GM20000 (cell line): Measurements from ENCODE around the gene CXCR5.

Source experiments
- DNase-seq: peaks from one replicate; pipeline ENCODE4 v3.0.0; 2012; ENCODE audit warnings: low spot score
- TF ChIP-seq, protein P1 (sequence below): IDR thresholded peaks from 2 replicates; pipeline ENCODE4 v1.5.1; 2012; ENCODE audit warnings: mild to moderate bottlenecking, control low read depth; ENCODE audit errors: extremely low read depth, missing control alignments

Gene CXCR5

DNA sequence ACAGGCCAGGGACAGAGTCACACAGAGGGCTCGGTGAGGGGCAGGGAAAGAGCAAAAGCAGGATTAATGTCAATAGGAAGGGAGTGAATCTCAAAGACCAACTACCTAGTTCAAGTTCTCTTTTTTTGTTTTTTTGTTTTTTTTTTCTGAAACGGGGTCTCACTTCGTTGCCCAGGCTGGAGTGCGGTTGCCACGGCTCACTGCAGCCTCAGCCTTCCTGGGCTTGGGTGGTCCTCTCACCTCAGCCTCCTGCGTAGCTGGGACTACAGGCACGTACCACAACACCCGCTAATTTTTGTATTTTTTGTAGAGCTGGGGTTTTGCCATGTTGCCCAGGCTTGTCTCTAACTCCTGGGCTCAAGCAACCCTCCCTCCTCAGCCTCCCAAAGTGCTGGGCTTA, 51.7 kb downstream of the CXCR5 start:
- no peak for DNase-seq
- TF ChIP-seq, protein P1, sequence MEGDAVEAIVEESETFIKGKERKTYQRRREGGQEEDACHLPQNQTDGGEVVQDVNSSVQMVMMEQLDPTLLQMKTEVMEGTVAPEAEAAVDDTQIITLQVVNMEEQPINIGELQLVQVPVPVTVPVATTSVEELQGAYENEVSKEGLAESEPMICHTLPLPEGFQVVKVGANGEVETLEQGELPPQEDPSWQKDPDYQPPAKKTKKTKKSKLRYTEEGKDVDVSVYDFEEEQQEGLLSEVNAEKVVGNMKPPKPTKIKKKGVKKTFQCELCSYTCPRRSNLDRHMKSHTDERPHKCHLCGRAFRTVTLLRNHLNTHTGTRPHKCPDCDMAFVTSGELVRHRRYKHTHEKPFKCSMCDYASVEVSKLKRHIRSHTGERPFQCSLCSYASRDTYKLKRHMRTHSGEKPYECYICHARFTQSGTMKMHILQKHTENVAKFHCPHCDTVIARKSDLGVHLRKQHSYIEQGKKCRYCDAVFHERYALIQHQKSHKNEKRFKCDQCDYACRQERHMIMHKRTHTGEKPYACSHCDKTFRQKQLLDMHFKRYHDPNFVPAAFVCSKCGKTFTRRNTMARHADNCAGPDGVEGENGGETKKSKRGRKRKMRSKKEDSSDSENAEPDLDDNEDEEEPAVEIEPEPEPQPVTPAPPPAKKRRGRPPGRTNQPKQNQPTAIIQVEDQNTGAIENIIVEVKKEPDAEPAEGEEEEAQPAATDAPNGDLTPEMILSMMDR = no peak

GRCh38 chr11:118938491-118939403, 55.1 kb downstream of the CXCR5 start:
- TF ChIP-seq, protein P1 = no peak
- DNase-seq = no peak

GRCh38 chr11:118939404-118939915, 55.8 kb downstream of the CXCR5 start:
- no peak for DNase-seq
- TF ChIP-seq, protein P1 = no peak

DNA sequence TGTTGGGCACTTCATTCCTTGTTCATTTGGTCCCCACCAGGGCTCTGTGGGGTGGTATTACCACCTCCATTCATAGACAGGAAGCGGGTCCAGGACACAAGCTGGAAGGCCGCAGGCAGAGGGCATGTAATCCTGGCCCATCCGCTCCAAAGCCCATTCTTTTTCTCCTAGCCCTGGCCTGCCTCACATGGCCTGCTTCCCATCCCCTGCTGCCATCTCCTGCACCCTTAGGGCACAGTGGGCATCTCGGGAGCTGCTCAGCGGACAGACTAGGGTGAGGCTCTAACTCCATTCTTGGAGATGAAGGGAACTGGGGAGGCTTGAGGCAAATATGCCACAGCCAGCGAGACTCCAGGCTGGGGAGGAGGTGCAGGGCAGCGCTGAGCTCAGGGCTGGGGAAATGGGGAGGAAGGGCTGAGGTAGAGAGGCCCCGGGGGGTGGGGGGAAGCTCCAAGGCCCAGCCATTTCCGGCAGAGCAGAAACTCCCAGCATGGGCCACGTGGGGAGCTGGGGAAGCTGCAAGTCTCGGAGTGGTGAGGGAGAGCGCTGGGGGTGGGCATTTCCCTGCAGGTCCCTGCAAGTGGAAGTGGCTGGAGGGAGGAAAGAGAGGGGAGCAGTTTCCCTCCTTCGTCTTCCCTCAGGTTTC, 56.4 kb downstream of the CXCR5 start:
- no peak for DNase-seq
- TF ChIP-seq, protein P1 = no peak

DNA sequence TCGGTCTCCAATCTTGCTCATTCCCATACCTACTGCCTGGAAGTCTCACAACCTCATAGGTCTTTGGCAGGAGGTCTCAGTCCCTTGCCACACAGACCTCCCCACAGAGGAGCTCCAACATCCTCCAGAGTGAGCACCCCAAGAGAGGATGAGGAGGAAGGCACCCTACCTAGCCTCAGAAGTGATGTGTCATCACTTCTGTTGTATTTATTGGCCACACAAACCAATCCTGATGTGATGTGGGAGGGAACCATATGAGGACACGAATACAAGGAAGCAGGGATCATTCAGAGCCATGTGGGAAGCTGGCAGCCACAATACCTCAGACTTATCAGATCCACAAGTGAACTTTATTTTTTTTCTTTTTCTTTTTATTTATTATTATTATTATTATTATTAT, 63.4 kb downstream of the CXCR5 start:
- DNase-seq = no peak
- TF ChIP-seq, protein P1 = no peak
